ENCODE data around the gene CYBC1.

DNA sequence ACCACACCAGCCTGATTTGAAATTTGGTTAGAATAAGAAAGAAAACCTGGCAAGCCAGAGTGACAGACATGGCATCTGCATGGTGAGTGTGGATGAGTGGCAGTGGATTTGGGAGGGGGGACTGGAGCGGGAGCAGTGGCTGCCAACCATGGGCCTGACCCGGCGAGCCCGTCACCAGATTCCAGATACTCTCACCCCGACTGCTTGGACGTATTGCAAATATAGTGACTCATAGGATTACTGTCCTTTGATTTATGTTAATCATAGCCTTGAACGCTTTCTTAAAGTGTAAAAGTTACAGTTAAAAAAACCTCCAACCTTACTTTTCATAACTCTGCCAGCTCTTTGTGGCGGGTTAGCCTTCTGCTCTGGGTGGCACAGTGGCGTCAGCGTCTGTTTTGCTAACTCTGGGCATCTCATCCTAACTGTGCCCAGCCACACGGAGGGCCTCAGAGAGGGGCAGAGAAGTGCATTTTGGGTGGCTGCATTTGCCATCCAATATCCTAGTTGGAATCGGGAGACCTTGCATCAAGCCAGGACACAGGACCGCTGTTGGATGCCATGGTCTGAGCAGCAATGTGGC, 42.2 kb upstream of the CYBC1 start:
- TF ChIP-seq POLR2A (IDR thresholded peaks at IDR 0.05): no peak
- no peak for TF ChIP-seq CTCF (IDR thresholded peaks at IDR 0.05)
- TF ChIP-seq EP300 (IDR thresholded peaks at IDR 0.05): no peak
